GM19438 (cell line): ENCODE data around the gene PPCS.

Experiments used
- ATAC-seq: cut with Tn5 transposase; IDR thresholded peaks from one replicate; pipeline ENCODE4 v1.9.1; 2021; ENCODE audit warnings: low read depth; ENCODE audit not compliant: unreplicated experiment

PPCS gene

GRCh38 chr1:42456010-42456753, at the start of gene PPCS, which contains the start of gene ZMYND12:
Gene PPCS, plus strand, starts transcription at chr1:42456543. Its CDS starts 23 bp downstream, at chr1:42456566.
Gene ZMYND12, minus strand, starts transcription at chr1:42456022. Its CDS starts 25 bp downstream, at chr1:42455997.
- peak; percentile 85 for ATAC-seq

GRCh38 chr1:42414551-42415496, 41.5 kb upstream of the PPCS start:
- ATAC-seq = no peak

GRCh38 chr1:42417166-42417565, 39.2 kb upstream of the PPCS start:
- ATAC-seq = no peak

GRCh38 chr1:42418516-42418915, 37.8 kb upstream of the PPCS start:
- ATAC-seq = no peak

GRCh38 chr1:42419126-42419821, 37.1 kb upstream of the PPCS start:
- ATAC-seq = no peak

GRCh38 chr1:42420121-42420520, 36.2 kb upstream of the PPCS start:
- no peak for ATAC-seq

GRCh38 chr1:42420911-42421585, 35.3 kb upstream of the PPCS start:
- ATAC-seq = no peak

- no peak for ATAC-seq
These were observed 33.6 kb upstream of the PPCS start for GRCh38 chr1:42422737-42423136.

GRCh38 chr1:42423681-42424080, 32.7 kb upstream of the PPCS start:
- ATAC-seq = no peak

GRCh38 chr1:42424201-42424600, 32.1 kb upstream of the PPCS start:
- ATAC-seq = no peak

GRCh38 chr1:42427240-42427639, 29.1 kb upstream of the PPCS start:
- no peak for ATAC-seq

- ATAC-seq = no peak
These were observed 26.7 kb upstream of the PPCS start for GRCh38 chr1:42429603-42430002.

- ATAC-seq = no peak
These were observed 25.8 kb upstream of the PPCS start for GRCh38 chr1:42430286-42431135.

GRCh38 chr1:42431514-42431913, 24.8 kb upstream of the PPCS start:
- ATAC-seq = no peak

- no peak for ATAC-seq
These were observed 23.6 kb upstream of the PPCS start for GRCh38 chr1:42432714-42433113.

GRCh38 chr1:42433369-42433768, 23.0 kb upstream of the PPCS start:
- ATAC-seq = no peak

- ATAC-seq = no peak
These were observed 22.0 kb upstream of the PPCS start for GRCh38 chr1:42434340-42434739.

GRCh38 chr1:42439940-42440339, 16.4 kb upstream of the PPCS start:
- ATAC-seq = no peak

- ATAC-seq = no peak
These were observed 13.7 kb upstream of the PPCS start for GRCh38 chr1:42442662-42443061.
